ENCODE measurements around the gene UBTFL1. TPM values are rescaled to one million over a fixed set of nuclear protein-coding genes. Genes with fewer than 3 reads are reported as not detected.
"Not testable (repeated sequence)": the region's sequence is repeated elsewhere in the genome, so short reads cannot be mapped to it uniquely, and the experiment has no call there.

Gene UBTFL1
- not detected for total RNA-seq

GRCh38 chr11:90085650-90086049 is at the start of gene UBTFL1:
UBTFL1 (plus strand) TSS chr11:90085950; CDS start chr11:90085950, 0 bp downstream.
- not testable (repeated sequence) for ATAC-seq

GRCh38 chr11:90051591-90052209 is 34.0 kb upstream of the UBTFL1 start:
- ATAC-seq = not testable (repeated sequence)

GRCh38 chr11:90052311-90052710 is 33.4 kb upstream of the UBTFL1 start:
- not testable (repeated sequence) for ATAC-seq

- not testable (repeated sequence) for ATAC-seq
Measured at GRCh38 chr11:90053545-90053944, 32.2 kb upstream of the UBTFL1 start.

- not testable (repeated sequence) for ATAC-seq
Measured at GRCh38 chr11:90088731-90089130, 3.0 kb downstream of the UBTFL1 start.

- ATAC-seq = not testable (repeated sequence)
Measured at GRCh38 chr11:90095230-90095924, 9.6 kb downstream of the UBTFL1 start.

- ATAC-seq = not testable (repeated sequence)
Measured at GRCh38 chr11:90098261-90098660, 12.5 kb downstream of the UBTFL1 start.

- no peak for ATAC-seq
Measured at GRCh38 chr11:90100431-90100830, 14.7 kb downstream of the UBTFL1 start.

GRCh38 chr11:90113541-90113940 is 27.8 kb downstream of the UBTFL1 start:
- no peak for ATAC-seq

GRCh38 chr11:90120191-90120590 is 34.4 kb downstream of the UBTFL1 start:
- no peak for ATAC-seq

- ATAC-seq = no peak
Measured at GRCh38 chr11:90124371-90124770, 38.6 kb downstream of the UBTFL1 start.

- no peak for ATAC-seq
Measured at GRCh38 chr11:90124946-90125345, 39.2 kb downstream of the UBTFL1 start.

- no peak for ATAC-seq
Measured at GRCh38 chr11:90133560-90134477, 48.1 kb downstream of the UBTFL1 start.

GRCh38 chr11:90134478-90135003 is 48.8 kb downstream of the UBTFL1 start, which contains the start of gene NAALAD2:
NAALAD2 (plus strand) TSS chr11:90134663; CDS start chr11:90134759, 96 bp downstream.
- ATAC-seq = peak; percentile 28

- ATAC-seq = no peak
Measured at GRCh38 chr11:90135016-90135415, 49.3 kb downstream of the UBTFL1 start.

Other genes starting within 250 kb of the UBTFL1 start
- not detected for gene TRIM64B, start 207.5 kb upstream of the UBTFL1 start, total RNA-seq
- gene TRIM49D1, start 163.7 kb upstream of the UBTFL1 start, total RNA-seq = not detected
- not detected for gene TRIM49D2, start 161.9 kb upstream of the UBTFL1 start, total RNA-seq
- not detected for gene TRIM64, start 119.9 kb upstream of the UBTFL1 start, total RNA-seq
- not detected for gene TRIM49C, start 54.8 kb upstream of the UBTFL1 start, total RNA-seq
- gene NAALAD2, start 48.7 kb downstream of the UBTFL1 start, total RNA-seq = 0.16 TPM
- gene CHORDC1, start 137.1 kb downstream of the UBTFL1 start, total RNA-seq = 18.7 TPM

Data from esophagus mucosa (tissue), 1 donor.